ENCODE measurements around the gene LRRC47.

LRRC47 gene

DNA sequence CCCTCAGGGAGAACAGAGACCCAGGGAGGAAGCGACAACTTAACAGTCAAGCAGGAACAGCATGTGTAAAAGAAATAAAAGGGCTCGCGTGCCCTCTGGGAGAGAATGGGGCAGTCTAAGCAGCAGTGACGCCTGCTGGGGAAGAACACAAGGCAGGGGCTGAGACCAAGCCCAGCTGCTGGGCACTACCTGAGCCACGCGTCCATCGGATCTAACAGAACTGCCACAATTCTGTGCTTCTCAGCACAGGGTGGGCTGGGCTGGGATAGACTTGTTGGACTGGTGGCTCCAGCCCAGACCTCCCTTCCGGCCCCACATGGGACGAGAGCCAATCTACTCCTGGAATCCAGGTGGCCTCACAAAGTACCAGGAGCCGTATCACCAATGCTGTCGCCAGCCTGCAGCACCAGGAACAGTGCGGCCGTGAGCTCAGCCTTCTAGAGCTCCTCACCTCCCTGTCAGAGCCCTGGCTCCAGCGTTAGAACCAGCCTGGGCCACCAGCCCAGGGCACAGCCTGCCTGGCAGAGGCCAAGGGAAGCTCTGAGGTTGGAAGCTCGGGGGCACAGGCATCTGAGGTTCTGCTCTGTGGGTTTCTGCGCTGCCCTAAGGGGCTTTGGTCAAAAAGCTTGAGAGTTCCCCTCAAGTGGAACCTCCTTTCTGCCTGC, 7.4 kb downstream of the LRRC47 start:
- Histone ChIP-seq H3K36me3 (ENCODE audit: control insufficient read depth, insufficient read depth, low read length) (peaks cover 25% of the 10 kb centered on the region), H3K9ac (ENCODE audit: low read length) (no peak overlapping the region), H3K27me3 (ENCODE audit: control insufficient read depth, insufficient read depth, low read length) (no peaks in the 10 kb centered on the region), H3K4me3 (ENCODE audit: low read length) (no peak overlapping the region), H3K4me1 (ENCODE audit: control insufficient read depth, insufficient read depth, low read length) (no peaks in the 10 kb centered on the region), H3K27ac (ENCODE audit: low read depth, low read length) (no peak overlapping the region)

DNA sequence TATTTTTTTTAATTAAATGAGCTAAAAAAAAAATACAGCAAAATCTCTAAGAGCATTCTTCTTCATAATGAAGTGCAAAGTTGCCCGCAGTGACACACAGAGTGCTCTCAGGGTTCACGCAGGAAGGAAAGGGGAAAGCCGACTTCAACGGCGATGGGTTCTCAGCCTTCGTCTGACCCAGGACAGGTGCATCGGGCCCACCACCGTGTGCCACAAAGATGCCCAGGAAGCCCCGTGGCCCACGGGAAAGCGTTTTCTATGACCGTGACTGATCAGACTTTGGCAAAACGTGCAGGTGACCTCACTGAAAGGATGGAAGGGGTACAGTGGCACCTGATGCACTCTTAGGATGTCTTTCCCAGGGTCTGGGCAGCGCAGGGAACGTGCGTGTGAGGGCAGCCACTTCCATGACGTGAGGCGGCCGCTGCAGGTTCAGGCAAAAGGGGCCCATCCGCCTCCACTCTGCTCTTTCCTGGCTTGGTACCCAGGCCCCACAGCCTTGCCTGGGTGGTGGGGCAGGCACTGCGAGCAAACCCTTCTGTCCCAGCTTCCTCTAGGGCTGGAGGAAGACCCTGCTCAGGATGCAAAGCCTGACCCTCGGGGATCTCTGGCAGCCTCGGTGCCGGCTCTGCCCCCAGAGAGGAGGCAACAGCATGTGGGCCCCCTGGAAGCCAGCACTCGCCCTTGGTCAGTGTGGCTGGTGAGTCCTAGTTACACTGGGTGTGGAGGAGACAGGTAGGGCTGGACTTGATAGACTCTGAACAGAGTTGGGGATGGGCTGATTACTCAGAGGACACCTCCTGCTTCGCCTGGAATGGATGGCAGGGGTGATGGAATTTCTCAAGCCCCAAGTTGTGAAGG, 8.3 kb downstream of the LRRC47 start:
- H3K27ac ChIP-seq (ENCODE audit: low read depth, low read length): no peak overlapping the region
- H3K27me3 ChIP-seq (ENCODE audit: control insufficient read depth, insufficient read depth, low read length): no peaks in the 10 kb centered on the region
- H3K4me1 ChIP-seq (ENCODE audit: control insufficient read depth, insufficient read depth, low read length): no peaks in the 10 kb centered on the region
- H3K9ac ChIP-seq (ENCODE audit: low read length): no peak overlapping the region
- H3K36me3 ChIP-seq (ENCODE audit: control insufficient read depth, insufficient read depth, low read length): peaks cover 29% of the 10 kb centered on the region
- no peak overlapping the region for H3K4me3 ChIP-seq (ENCODE audit: low read length)

DNA sequence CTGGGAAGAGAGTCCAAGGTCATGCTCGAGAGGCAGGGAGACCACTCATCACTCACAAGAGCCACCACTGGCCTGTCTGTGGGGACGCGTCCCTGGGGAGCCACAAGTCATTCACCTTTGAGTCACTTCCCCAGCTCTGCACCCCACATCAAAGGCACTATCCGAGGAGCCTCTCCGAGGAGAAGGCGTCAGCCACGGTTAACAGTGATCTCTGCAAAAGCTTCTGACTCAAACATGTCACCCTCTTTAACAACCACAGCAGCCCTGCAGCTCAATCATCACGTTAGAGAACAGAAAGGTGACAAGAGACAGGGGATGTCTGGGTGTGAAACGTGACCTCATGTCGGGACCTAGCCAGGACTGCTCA, 9.0 kb downstream of the LRRC47 start:
- Histone ChIP-seq H3K4me3 (ENCODE audit: low read length) (no peak overlapping the region), H3K36me3 (ENCODE audit: control insufficient read depth, insufficient read depth, low read length) (peaks cover 35% of the 10 kb centered on the region), H3K9ac (ENCODE audit: low read length) (no peak overlapping the region), H3K27ac (ENCODE audit: low read depth, low read length) (no peak overlapping the region), H3K4me1 (ENCODE audit: control insufficient read depth, insufficient read depth, low read length) (no peaks in the 10 kb centered on the region), H3K27me3 (ENCODE audit: control insufficient read depth, insufficient read depth, low read length) (no peaks in the 10 kb centered on the region)

DNA sequence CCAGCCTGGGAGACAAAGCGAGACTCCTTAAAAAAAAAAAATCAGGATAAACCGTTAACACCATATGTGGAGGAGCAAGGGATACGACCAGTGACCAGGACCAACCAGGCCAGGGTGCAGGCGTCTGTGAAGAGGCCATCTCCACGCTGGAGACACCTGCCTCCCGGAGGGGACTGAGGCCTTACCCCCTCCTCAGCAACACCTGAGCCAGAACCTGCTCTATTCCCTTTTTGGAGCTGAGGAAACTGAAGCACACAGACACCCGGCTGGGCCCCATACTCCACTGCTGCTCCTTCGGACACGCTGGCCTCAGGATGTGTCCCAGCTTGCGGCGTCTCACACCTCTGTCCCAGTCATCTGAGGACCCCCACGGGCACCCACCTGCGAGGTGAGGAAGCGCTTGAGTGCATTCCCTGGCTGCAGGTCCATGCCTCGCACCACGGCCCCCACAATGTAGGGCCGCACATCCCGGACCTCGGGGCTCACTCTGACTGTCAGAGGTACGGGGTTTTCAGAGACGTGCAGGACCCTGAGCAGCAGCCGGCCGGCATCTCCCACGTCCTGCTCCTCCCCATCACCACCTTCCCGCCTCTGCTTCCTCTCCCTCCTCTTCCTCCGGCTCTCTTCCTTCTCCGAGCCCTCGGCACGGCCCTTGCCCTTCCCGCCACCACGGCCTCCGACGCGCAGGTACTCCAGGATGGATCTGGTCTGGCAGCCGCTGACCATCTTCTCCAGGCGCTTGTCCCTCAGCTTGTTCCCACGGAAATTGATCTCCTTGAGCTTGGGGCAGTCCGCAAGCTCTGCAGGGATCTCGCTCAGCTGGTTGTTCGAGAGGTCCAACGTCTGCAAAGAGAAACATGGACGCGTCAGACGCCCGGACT, 9.6 kb downstream of the LRRC47 start:
- Histone ChIP-seq H3K27me3 (ENCODE audit: control insufficient read depth, insufficient read depth, low read length) (no peaks in the 10 kb centered on the region), H3K4me1 (ENCODE audit: control insufficient read depth, insufficient read depth, low read length) (no peaks in the 10 kb centered on the region), H3K27ac (ENCODE audit: low read depth, low read length) (no peak overlapping the region), H3K9ac (ENCODE audit: low read length) (no peak overlapping the region), H3K36me3 (ENCODE audit: control insufficient read depth, insufficient read depth, low read length) (peaks cover 39% of the 10 kb centered on the region), H3K4me3 (ENCODE audit: low read length) (no peak overlapping the region)

DNA sequence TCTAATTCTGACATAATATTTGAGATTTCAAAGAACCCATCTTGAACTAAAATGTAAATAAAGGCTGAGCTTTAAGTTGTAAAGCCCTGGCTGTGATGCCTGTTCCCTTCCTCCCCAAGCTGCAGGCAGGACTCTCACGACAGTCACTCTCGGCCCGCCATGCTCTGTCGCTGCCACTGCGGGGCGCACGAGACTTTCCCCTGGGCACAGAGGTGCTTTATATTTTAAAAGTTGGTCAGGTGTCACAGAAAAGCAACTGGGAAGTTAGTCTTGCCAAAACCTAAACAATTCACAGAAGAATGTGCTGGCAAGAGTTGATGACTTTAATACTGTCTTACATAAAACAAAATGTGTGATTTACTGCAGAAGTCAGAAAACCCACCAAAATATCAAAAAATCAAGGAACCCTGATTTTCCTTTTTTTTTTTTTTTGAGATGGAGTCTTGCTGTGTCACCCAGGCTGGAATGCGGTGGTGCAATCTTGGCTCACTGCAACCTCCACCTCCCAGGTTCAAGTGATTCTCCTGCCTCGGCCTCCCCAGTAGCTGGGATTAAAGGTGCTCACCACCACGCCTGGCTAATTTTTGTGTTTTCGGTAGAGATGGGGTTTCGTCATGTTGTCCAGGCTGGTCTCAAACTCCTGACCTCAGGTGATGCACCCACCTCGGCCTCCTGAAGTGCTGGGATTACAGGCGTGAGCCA, 10.7 kb downstream of the LRRC47 start:
- Histone ChIP-seq H3K27me3 (ENCODE audit: control insufficient read depth, insufficient read depth, low read length) (no peaks in the 10 kb centered on the region), H3K4me3 (ENCODE audit: low read length) (no peak overlapping the region), H3K27ac (ENCODE audit: low read depth, low read length) (no peak overlapping the region), H3K4me1 (ENCODE audit: control insufficient read depth, insufficient read depth, low read length) (no peaks in the 10 kb centered on the region), H3K36me3 (ENCODE audit: control insufficient read depth, insufficient read depth, low read length) (peaks cover 45% of the 10 kb centered on the region), H3K9ac (ENCODE audit: low read length) (no peak overlapping the region)

DNA sequence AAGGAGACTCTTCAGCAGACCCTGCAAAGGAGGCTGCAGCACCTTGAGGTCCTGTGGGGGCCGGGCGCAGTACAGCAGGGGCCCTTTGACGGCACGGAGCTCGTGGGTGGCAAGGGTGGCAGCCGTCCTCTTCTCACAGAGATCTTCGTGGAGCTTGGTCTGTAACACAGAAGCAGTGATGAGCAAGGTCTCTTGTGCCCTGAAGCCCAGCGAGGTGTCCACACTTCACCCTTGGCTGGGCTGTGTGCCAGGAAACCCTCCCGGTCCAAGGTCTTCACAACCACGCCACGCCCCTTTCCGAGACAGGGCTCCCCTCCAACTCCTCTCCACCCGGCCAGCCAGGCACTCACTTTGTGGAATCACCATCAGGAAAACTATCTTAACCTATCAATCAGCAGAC, 11.3 kb downstream of the LRRC47 start:
- peaks cover 48% of the 10 kb centered on the region for H3K36me3 ChIP-seq (ENCODE audit: control insufficient read depth, insufficient read depth, low read length)
- H3K27ac ChIP-seq (ENCODE audit: low read depth, low read length): no peak overlapping the region
- no peaks in the 10 kb centered on the region for H3K4me1 ChIP-seq (ENCODE audit: control insufficient read depth, insufficient read depth, low read length)
- no peak overlapping the region for H3K4me3 ChIP-seq (ENCODE audit: low read length)
- no peak overlapping the region for H3K9ac ChIP-seq (ENCODE audit: low read length)
- no peaks in the 10 kb centered on the region for H3K27me3 ChIP-seq (ENCODE audit: control insufficient read depth, insufficient read depth, low read length)

DNA sequence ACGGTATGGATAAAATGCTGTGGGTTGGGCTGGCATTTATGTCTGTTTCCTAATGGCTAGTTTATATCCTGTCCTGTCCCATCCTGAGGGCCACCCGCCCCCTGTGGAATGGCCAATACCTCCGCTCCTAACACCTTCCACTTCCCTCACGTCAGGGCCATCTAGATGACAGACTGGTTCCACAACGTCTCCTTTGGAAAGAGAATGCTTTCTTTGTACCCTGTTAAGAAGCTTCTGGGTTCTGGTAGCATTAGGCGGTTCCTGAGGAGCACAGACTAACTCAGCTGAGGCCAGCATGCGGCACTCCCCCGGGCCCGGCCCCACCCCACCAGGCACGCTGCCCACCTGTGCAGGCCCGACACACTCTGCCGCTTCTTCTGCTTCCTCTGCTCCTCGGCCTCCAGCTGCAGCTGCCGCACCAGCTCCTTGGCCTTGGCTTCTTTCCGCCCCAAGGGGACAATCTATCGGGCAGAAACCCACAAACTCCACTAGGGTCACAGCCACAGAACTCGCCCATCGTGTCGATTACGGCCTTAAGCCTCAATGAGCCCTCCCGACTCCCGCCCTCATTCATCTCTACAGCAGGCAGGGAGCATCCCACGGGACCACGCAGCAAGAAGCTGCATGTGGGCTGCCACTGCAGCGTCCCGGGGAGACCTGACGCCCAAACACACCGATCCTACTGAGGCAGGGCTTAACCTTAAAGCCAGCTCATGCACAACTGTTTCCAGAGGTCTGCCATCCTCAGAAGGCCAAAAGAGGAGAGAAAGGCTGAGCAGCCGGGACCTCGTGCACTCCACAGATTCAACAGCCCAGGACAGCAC, 12.4 kb downstream of the LRRC47 start:
- Histone ChIP-seq H3K27ac (ENCODE audit: low read depth, low read length) (no peak overlapping the region), H3K4me3 (ENCODE audit: low read length) (no peak overlapping the region), H3K9ac (ENCODE audit: low read length) (no peak overlapping the region), H3K27me3 (ENCODE audit: control insufficient read depth, insufficient read depth, low read length) (no peaks in the 10 kb centered on the region), H3K36me3 (ENCODE audit: control insufficient read depth, insufficient read depth, low read length) (peaks cover 57% of the 10 kb centered on the region), H3K4me1 (ENCODE audit: control insufficient read depth, insufficient read depth, low read length) (no peaks in the 10 kb centered on the region)

DNA sequence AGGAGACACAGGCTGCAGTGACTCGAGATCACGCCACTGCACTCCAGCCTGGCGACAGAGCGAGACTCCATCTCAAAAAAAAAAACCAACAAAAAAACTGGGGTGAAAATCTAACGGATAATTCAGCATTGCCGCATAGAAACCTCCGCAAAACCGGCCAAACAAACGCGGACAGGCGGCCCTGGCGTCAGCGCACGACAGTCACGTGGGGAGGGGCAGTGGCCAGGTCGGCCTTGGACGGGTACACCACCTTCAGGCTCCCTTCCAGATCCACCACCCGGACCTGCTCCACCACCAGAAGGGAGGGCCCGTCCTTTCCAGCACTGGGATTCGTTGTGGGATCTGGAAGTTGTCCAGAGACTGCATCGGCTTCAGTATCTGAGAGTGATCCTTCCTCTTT, 15.4 kb downstream of the LRRC47 start:
- Histone ChIP-seq H3K27me3 (ENCODE audit: control insufficient read depth, insufficient read depth, low read length) (no peaks in the 10 kb centered on the region), H3K36me3 (ENCODE audit: control insufficient read depth, insufficient read depth, low read length) (peaks cover 44% of the 10 kb centered on the region), H3K9ac (ENCODE audit: low read length) (no peak overlapping the region), H3K4me3 (ENCODE audit: low read length) (no peak overlapping the region), H3K27ac (ENCODE audit: low read depth, low read length) (no peak overlapping the region), H3K4me1 (ENCODE audit: control insufficient read depth, insufficient read depth, low read length) (no peaks in the 10 kb centered on the region)

DNA sequence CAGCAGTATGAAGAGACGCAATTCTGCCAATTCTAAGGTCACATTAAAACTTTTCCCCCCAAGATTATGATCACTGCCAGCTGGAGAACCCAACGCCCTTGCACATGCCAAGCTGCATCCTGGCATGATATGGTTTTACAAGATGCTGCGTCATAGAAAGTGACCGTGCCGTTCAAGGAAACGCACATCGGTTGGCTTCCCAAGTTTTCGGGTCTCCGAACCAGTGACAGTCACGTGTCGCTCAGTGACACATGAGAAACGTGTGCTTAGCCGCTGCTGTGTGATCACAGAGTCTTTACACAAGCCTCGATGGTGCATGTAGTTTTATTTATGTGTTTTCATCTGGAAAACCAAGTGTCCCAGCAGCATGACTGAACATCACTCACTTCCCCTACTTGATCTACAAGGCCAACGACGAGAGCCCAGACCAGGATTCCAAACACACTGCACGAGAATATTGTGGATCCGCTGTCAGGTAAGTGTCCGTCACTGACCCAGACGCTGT, 16.3 kb downstream of the LRRC47 start:
- H3K27me3 ChIP-seq (ENCODE audit: control insufficient read depth, insufficient read depth, low read length): no peaks in the 10 kb centered on the region
- peaks cover 38% of the 10 kb centered on the region for H3K36me3 ChIP-seq (ENCODE audit: control insufficient read depth, insufficient read depth, low read length)
- H3K4me1 ChIP-seq (ENCODE audit: control insufficient read depth, insufficient read depth, low read length): no peaks in the 10 kb centered on the region
- H3K4me3 ChIP-seq (ENCODE audit: low read length): no peak overlapping the region
- no peak overlapping the region for H3K9ac ChIP-seq (ENCODE audit: low read length)
- H3K27ac ChIP-seq (ENCODE audit: low read depth, low read length): no peak overlapping the region

DNA sequence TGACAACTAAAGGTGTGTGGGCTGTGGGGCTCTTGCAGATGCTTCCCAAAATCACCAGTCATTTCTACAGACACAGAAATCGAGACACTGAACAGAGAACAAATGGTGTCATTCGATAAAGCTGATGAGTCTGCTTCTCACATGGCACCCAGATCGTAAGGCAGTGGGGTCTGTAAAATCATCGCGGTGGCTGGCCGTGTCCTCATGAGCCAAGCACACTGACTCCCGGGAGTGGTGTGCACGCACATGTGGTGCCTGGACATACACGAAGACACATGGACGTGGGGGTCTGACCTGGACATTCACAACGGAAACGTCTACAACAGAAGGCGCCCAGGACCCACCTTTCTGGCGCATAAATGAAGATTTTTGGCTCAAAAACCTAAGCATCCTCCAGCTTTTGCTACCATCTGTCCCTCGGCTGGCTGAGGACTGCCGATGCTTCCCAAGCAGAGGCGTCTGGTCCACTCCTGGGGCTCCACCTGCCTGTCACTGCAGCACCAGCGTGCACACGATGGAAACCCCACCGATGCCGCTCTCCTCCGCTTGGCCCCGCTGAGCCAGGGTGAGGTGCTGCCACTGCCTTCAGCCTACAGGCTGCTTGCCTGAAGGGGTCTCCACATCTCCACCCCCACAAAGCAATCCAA, 16.9 kb downstream of the LRRC47 start:
- Histone ChIP-seq H3K27me3 (ENCODE audit: control insufficient read depth, insufficient read depth, low read length) (no peaks in the 10 kb centered on the region), H3K4me1 (ENCODE audit: control insufficient read depth, insufficient read depth, low read length) (no peaks in the 10 kb centered on the region), H3K36me3 (ENCODE audit: control insufficient read depth, insufficient read depth, low read length) (peaks cover 36% of the 10 kb centered on the region), H3K9ac (ENCODE audit: low read length) (no peak overlapping the region), H3K27ac (ENCODE audit: low read depth, low read length) (no peak overlapping the region), H3K4me3 (ENCODE audit: low read length) (no peak overlapping the region)

Data from rectal smooth muscle tissue (tissue), 1 donor.